Medulla oblongata (tissue), 1 donor: ENCODE results near the gene LRRK1.

Source experiments
- DNase-seq: peaks from one replicate; pipeline ENCODE4 v3.0.0-alpha.2; 2015; ENCODE audit errors: extremely low spot score

Gene LRRK1

DNA sequence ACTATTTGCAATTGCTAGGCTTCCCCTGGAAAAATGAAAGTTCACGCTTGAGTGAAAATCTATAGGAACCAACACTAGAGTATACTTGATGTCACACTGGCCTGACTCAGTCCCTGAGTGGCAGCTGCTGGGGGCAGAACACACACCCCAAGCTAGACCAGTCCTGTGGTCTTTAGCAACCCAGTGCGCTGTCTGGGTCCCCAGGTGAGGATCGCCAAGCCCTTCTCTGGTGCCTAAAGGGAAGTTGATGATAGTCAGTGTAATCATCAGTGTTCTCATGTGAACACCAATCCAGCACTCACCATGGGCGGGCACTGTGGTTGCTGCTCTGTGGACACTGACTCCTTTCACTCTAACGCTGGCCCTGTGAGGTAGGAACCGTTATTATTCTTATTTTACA lies 28.3 kb upstream of the LRRK1 start:
- no peak for DNase-seq

DNA sequence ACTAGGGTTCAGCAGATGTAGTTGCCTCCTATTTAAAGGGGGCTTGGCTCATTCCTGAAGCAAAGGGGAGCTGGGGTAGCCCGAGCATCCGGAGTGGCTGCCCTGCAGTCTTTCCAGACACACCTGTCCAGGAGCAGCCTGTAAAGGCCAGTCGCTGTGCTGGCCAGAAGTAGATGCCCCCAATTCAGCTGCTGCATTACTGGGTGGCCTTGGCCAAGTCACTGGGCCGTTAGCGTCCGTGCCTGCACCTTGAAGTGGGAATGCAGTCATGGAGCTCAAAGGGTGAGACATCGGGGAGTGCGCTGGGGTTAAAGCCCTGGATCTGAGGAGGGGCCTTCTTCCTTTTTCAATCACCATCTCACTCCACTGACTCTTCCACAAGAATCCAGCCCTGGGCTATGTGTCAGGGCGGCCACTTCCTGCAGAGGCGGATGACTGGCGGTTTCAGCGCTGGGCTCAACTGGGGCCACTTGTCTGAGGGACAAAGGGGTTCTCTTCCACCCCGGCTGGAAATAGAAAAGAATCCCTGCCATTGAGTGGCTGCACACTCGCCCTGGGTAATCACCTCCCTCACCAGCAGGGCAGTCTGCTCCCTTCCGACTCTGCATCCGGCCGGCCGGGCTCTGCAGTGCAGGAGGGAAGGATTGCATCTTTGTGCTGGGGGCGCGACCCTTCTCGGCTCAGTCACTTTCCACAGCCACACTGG lies 27.7 kb upstream of the LRRK1 start:
- peak; percentile 65 for DNase-seq

DNA sequence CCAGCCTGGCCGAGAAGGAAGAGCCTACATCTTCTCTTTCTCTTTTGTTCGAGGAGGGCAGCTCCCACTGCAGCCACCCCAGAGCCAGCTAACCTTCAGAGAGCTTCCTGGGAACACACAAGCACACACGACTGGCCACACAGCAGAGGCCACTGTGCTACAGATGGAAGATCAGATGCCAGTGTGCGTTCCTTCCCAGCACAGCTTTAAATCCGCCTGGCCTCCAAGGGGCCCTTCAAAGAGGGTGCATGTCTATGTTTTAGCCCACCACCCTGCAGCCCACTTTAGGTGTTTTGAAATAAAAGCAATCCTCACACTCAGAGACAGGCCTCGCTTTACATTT lies 27.2 kb upstream of the LRRK1 start:
- DNase-seq = no peak

DNA sequence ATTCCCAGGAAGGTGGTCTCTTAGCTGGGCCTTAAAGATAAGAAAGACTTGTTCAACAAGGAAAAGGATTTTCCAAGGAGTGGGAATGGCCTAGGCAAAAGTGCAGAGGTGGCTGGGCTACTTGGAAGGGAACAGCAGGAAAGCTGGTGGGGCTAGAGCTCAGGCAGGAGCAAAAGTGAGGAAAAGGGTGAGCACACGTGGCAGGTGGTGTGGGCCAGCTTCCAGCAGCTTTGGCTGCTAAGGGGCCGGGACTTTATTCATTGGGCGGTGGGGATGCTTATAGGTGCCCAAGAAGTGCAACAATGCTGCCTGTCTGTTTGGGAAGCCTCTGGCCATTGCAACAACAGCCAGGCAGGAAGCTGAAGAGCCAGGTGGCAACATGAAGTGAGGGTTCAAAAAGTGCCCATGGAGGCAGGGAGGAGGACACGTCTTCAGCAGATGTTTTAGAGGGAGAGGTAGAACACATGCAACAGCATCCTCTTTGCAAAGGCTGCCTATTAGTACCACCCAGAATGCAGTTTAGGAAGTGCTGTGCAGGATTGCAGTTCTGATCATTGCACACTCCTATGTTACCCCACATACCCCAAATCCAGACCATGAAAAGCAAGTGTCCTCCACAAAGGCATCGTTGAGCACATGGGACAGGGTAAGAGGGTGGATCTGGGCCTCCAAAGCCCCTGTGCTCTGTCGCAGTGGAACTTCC lies 25.7 kb upstream of the LRRK1 start:
- no peak for DNase-seq

DNA sequence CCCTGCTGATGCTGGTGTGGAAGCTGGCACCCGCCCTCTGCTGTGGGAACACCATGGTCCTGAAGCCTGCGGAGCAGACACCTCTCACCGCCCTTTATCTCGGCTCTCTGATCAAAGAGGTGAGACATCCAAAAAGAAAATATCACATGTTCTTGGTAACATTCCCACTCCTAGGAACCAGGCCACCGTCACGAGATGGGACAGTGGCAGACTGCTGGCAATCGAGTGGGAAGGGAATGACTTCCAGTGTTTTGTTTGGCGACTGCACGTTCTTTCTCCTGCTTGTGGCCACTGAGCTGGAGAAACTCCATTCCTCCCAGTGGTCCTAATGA lies 25.2 kb upstream of the LRRK1 start:
- no peak for DNase-seq

DNA sequence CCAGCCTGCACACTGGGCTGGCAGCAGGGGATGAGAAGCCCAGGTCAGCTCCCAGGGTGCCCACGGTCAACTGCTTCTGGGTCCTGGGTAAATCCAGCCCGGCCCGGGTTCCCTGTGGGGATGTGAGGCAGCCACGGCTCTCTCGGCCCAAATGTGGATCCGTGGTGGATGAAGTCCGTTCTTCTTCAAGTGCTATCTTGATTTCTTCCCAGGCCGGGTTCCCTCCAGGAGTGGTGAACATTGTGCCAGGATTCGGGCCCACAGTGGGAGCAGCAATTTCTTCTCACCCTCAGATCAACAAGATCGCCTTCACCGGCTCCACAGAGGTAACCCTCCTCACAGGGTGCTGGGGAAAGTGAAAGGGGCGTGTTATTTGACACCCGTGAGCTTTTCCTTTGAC lies 23.4 kb upstream of the LRRK1 start:
- DNase-seq = no peak

DNA sequence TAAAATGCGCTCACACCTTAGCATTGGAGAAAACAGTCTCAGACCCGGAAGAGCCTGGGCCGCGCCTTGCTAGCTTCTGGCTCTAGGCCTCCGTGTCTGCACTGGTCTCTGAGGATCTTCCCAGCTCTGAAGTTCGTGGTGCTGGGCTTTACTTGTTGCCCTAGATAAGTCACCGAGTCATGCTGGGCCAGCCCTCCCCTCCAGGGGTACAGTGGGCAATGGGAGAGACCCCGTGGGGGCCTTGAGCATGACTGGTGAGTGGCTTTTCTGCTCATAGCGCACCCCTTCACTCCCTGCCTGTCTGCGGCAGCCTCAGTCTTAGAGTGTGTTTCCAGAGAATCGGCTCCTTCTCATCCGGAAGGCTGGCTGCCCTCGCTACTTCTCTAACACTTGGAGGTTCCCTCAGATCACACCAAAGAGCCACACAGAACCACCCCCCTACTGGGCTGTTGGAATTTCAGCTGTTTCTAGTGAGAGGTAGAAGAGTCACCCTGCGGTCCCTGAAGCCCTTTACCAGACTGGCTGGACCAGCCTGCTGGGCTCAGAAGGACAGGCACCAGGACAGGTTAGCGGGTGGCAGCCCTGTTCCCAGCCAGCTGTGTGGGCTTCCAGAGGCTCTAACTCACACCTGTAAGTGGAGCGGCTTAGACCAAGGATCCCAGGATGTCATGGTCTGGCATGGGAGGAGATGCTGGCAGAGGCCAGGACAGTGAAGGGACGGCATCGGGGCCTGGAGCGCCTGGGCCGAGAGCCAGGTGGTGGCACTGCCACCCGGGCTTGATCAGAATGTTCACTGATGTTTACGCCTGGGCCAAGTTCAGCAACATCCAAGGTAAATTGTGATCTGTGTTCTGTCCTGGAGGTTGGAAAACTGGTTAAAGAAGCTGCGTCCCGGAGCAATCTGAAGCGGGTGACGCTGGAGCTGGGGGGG lies 21.7 kb upstream of the LRRK1 start:
- DNase-seq = no peak

DNA sequence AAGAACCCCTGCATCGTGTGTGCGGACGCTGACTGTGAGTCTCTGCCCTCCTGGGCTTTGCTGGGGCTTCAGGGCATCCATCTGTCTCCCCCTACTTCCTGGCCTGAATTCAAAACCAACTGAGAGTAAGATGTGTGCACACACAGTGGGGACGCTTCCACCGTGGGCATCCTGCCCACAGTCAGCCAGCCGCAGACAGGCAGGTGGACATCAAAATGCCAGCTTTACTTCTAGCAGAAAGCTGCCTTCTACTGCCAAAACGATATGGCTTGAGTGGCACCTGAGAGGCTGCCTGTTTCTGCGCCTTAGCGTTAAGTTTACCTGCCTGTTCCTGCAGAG lies 21.0 kb upstream of the LRRK1 start:
- DNase-seq = no peak

DNA sequence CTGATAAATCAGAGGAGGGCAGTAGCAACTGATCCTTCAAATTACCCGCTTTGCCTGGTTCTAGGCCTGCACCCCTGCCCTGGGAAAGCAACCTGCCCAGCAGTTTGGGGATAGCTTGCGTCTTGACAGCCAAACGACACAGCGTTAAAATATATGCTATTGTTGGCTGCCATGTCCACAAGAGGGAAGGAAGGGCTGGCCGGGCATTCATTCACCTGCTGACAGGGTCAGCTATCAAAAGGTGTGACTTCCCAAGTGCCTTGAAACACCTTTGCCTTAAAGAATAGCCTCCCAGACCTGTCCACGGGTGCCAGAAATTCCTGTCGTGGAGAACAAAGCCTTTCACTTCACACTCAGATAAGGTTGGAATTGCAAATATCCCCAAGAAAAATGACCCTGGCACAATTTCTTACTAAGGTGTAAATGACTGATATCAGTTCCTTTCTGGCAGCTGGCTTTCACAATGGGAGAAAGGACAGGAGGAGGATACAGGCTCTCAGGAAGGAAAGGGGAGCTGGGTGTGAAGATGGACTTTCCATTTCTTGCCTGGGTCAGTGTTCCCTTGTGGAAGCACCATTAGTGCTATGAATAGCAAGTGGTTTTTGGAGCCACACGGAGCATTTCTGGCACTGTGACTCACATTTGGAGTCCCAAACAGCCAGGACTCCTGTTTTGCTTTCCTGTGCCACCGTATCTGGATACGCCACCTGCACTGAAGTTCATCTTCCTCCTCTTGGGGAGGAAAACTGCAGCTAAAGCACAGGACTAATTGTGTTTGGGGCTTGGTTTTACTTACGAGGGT lies 20.3 kb upstream of the LRRK1 start:
- DNase-seq = no peak

DNA sequence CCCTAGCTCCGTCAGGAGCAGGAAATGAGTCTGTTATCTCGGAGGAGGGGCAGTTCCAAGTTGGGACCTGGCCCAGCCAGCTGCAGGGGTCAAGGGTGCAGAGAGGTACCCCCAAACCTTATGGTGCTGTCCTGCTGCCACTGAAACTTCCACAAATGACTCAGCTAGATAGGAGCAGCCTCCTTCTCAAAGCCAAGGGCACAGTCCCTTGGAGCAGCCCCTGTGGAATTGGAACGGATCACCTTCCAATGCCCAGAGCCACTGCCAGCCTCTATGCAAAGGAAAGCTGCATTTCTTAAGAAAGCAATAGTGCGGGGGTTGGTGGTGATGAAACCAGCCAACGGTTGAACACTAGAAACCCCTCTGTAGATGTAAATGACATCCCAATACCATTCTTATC lies 19.6 kb upstream of the LRRK1 start:
- DNase-seq = no peak

DNA sequence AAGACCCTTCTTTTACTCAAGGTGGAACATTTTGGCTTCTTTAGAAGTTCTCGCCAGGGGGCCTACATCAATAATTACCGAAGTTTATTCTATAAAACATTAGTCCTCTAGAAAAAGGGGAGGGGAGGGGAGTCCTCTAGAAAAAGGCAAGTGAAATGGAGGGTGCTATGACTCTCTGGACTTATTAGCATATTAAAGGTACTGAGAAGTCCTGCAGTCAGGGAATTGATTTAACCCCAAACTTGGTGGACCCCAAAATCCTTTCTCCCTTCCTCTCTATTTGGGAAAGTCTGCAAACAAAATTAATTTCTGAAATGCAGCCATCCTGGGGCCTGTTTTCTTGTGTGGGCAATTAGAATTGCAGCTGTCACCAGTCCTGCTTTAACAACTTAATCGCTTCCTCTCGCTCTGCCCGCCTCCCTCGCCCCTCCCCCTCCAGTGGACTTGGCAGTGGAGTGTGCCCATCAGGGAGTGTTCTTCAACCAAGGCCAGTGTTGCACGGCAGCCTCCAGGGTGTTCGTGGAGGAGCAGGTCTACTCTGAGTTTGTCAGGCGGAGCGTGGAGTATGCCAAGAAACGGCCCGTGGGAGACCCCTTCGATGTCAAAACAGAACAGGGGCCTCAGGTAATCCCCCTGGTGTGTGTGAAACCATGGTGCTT lies 18.9 kb upstream of the LRRK1 start:
- DNase-seq = no peak

DNA sequence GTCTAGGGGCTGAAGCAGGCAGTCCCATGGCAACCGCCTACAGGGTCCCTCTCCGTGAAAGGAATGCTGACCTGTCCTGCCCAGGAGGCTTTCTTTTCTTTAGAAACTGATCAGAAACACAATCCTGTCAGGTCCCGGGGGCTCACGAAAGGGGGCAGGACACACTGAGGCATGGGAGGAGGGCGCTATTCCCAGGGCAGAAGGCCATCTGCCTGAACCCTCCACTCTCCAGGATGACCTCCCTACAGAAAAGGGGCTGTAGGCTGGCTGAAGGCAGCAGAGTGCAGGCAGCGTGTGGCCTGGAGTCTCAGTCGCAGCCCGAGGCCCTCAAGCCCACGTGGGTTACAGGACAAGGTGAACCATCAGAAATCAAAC lies 18.4 kb upstream of the LRRK1 start:
- DNase-seq = no peak

DNA sequence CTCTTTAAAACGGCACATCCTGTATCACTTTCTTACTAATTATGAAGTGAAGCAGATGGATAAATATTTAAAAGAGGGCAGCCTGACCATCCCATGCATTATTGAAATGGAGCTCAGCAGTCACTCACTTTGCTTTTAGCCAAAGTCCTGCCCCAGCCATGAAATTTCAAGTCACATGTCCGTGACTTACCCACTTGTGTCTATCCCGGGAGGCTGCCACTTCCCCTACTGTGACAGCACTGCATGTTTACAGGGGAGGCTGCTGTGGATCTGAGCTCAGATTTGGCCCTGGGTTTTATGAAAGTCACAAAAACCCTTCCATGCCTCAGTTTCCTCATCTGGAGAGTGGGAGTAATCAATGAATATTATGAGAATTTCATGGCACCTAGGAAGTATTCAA lies 17.9 kb upstream of the LRRK1 start:
- DNase-seq = no peak

DNA sequence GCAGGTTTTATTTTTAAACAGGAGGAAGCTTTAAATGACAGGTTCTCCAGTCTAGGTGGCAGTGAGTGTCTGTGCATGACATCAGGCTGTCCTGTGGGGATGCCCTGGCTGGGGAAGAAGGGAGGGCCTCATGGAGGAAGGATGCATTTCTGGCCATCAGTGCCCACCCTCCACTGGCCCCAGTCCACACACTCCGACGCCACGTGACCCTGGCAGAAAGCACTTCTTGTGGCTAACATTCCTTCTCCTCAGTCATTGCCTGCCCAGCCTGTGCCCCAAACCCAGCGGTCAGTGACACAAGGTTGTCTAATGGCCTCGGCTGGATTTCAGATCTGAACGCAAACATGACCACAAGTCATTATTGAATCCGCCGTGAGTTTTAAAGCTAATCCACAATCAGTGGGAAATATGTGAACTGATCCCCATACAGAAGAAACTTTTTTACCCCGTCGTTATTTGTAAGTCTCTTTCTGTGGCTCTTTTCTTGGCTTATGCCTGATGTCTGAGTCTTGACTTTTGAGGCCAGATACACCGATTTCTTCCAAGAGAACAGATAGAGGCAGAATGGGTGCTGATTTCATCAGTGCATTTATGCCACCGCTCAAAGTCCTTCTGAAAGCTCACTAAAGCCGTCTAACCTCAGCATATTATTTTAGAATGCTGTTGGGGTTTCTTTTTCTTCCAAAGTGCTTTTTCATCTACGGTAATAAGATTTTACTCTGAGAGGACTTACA lies 17.3 kb upstream of the LRRK1 start:
- DNase-seq = no peak

DNA sequence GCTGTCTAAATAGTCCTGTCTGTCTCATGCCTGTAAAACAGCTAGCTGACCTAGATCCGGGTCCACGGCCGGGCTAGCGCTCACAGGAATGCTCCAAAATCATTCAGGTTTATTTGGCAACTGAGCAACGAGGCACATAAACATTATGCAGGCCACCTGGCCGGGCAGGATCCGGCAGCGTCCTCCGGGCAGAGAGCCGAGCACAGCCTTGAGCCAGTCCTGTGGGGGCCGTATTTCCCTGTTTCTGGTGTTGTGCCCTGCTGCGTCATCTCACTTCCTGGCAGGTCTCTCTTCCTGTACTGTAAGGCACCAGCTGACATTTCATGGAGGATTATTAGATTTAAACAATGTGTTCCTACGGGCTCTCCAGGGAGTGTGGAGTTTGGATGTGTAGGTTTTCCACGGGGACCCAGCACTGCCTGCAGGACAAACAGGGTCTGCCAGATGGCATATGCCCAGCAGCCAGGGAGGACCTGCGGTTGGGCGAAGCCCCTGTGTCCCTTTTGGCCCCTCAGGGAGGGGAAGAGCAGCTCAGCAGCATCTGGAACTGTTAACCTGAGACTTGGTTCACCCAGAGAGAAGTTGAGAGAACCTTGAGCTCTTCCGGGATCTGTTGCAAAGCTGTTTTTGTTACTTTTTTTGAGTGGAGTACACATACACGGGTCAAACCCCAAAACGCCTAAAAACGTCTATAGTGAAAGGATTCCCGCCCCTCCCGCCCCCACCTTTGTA lies 16.6 kb upstream of the LRRK1 start:
- DNase-seq = peak; percentile 26

DNA sequence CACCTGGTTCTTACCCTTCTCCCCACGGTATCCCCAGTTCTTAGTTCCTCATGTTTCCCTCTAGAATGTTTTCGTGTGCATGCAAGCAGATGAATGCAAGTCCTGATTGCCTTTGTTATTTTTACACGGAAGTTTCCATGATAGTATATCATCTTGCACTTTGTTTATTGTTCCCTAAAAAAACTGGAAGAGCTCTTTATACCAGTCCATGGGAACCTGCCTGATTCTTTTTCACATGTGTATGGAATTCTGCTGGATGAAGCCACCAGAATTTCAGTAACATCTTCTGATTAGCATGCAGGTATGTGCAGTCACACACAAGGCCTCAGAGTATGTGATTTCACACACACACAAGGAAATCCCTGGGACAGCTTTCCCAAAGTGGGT lies 16.0 kb upstream of the LRRK1 start:
- DNase-seq = no peak

DNA sequence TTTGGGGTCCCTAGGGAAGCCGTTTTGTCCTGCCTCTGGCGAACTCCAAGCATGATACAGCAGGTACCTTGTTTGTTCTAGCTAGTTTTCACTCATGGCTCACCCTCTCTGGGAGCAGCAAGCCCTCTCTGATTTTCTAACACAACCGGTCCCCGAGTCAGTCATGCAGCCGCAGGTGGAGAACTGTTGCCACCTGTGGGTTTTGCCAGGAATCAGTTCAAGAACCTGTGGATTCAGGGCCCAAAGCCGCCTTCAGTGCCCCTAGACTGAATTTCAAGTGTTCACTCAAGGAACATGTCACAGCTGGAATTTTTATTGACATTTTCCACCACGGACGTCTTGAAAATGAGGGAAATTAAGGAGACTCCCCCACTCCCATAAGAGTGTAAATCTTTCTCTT lies 13.3 kb upstream of the LRRK1 start:
- DNase-seq = no peak

DNA sequence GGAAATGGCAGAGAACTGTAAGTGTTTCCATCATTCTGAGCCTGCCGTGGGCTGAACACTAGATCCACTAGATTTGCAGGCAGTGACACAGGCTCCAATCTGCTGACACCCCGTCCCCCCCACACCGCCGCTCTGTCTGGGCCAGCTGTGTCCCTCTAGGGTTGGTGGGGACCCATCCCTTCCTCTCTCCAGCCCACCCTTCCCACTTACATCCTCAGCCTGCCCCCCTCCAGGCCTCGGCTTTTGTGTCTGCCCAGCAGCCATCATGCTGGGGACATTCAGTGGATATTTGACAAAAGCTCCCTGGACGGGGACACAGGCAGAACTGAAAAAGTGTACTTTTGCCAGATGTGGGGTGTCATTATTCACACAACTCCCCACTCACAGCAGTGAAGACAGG lies 10.7 kb upstream of the LRRK1 start:
- DNase-seq = no peak

DNA sequence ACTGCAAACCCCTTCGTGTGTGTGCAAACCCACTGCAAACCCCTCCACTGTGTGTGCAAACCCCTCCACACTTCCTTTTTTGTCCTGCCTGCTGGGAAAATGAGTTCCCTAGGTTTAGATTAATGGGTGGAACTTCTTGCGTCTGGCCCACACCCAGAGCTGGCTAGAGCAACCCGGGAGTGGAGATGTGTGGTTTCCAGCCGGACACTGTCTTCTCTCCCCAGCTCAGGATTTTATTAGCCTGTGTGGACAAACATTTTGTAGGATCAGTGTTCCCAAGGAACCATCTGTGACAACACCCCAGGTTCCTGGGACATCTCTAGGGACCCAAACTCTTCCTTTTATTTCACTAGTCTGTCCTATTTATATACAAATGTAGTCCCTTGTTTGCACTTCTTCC lies 9.6 kb upstream of the LRRK1 start:
- no peak for DNase-seq
